Fibroblast of the conjunctiva (primary cell): ENCODE measurements around the gene ZMYND10.

Experiments
- DNase-seq: peaks from one replicate; pipeline ENCODE4 v3.0.0-alpha.2; 2010; ENCODE audit warnings: low read depth

ZMYND10 gene

GRCh38 chr3:50302095-50303012 lies 43.2 kb downstream of the ZMYND10 start:
- DNase-seq: no peak

- no peak for DNase-seq
Observed at GRCh38 chr3:50300681-50301254, 44.8 kb downstream of the ZMYND10 start.

- DNase-seq: no peak
Observed at GRCh38 chr3:50299929-50300680, 45.4 kb downstream of the ZMYND10 start.

- no peak for DNase-seq
Observed at GRCh38 chr3:50299638-50299928, 45.9 kb downstream of the ZMYND10 start.

GRCh38 chr3:50298836-50299637 lies 46.5 kb downstream of the ZMYND10 start, which contains the start of the genes HYAL3 and NAA80:
Gene HYAL3, minus strand, starts transcription at chr3:50299405. Its CDS starts 3,803 bp downstream, at chr3:50295602.
Gene NAA80, minus strand, starts transcription at chr3:50299405. Its CDS starts 1,942 bp downstream, at chr3:50297463.
- DNase-seq: peak; percentile 100

- DNase-seq: no peak
Observed at GRCh38 chr3:50297896-50298725, 47.4 kb downstream of the ZMYND10 start.

GRCh38 chr3:50297384-50297775 lies 48.2 kb downstream of the ZMYND10 start:
- no peak for DNase-seq

GRCh38 chr3:50296721-50297383 lies 48.7 kb downstream of the ZMYND10 start:
- no peak for DNase-seq

- DNase-seq: no peak
Observed at GRCh38 chr3:50295553-50296431, 49.7 kb downstream of the ZMYND10 start.

GRCh38 chr3:50294492-50295403 lies 50.8 kb downstream of the ZMYND10 start:
- no peak for DNase-seq

GRCh38 chr3:50294089-50294488 lies 51.4 kb downstream of the ZMYND10 start:
- DNase-seq: no peak

GRCh38 chr3:50293079-50293801 lies 52.3 kb downstream of the ZMYND10 start:
- no peak for DNase-seq

- peak; percentile 94 for DNase-seq
Observed at GRCh38 chr3:50292159-50293078, 53.1 kb downstream of the ZMYND10 start, which contains the start of gene IFRD2. Gene IFRD2, minus strand, starts transcription at chr3:50292429. Its CDS starts 155 bp downstream, at chr3:50292274.
